WTC11 (cell line): ENCODE data around the gene ENTHD1. TPM values are rescaled to one million over a fixed set of nuclear protein-coding genes. Genes with fewer than 3 reads are reported as not detected.

Source experiments
- ATAC-seq: fragments of 200-7000 bp; cut with Tn5 transposase; 2 replicates; pipeline ENCODE4 v1.10.0; 2021; ENCODE audit warnings: mild to moderate bottlenecking, moderate library complexity
- CTCF ChIA-PET: fragments of 300-600 bp; sonication (Branson Sonifier 250); formaldehyde crosslinking; loops from one replicate; lab custom pipeline; 2021; ENCODE audit warnings: antibody characterized with exemption; lab: Charles Lee
- POLR2A ChIA-PET: fragments of 350-600 bp; sonication (Branson Sonifier 250); formaldehyde crosslinking; loops from one replicate; lab custom pipeline; 2021; ENCODE audit warnings: antibody characterized with exemption; lab: Charles Lee
- DNase-seq: peaks from one replicate; pipeline ENCODE4 v3.0.0; 2021; ENCODE audit warnings: low spot score
- H3K27ac Mint-ChIP-seq: 2 replicates; pipeline ENCODE4 v1.8.0; 2021; ENCODE audit warnings: mixed read lengths
- H3K27me3 Mint-ChIP-seq: 2 replicates; pipeline ENCODE4 v1.8.0; 2021; ENCODE audit warnings: low read depth, mild to moderate bottlenecking, moderate library complexity, mixed read lengths
- H3K36me3 Mint-ChIP-seq: 2 replicates; pipeline ENCODE4 v1.8.0; 2021; ENCODE audit warnings: mixed read lengths
- H3K4me1 Mint-ChIP-seq: 2 replicates; pipeline ENCODE4 v1.8.0; 2022; ENCODE audit warnings: mixed read lengths
- H3K4me3 Mint-ChIP-seq: 2 replicates; pipeline ENCODE4 v1.8.0; 2021; ENCODE audit warnings: mild to moderate bottlenecking, moderate library complexity, mixed read lengths
- H3K9me3 Mint-ChIP-seq: 2 replicates; pipeline ENCODE4 v1.8.0; 2021; ENCODE audit warnings: mixed read lengths
- E2F1 ChIP-seq: sonication (generic); formaldehyde crosslinking; IDR thresholded peaks from 2 replicates; pipeline ENCODE4 v1.8.0; 2022; ENCODE audit warnings: mild to moderate bottlenecking, missing genetic modification reagents
- EMX1 ChIP-seq: fragments of 250-450 bp; sonication (Bioruptor Pico); IDR thresholded peaks from 2 replicates; pipeline ENCODE4 v1.8.0; 2021; ENCODE audit warnings: mild to moderate bottlenecking
- ESRRA ChIP-seq: sonication (generic); formaldehyde crosslinking; IDR thresholded peaks from 2 replicates; pipeline ENCODE4 v1.8.1; 2022; ENCODE audit warnings: mild to moderate bottlenecking, missing genetic modification reagents, borderline replicate concordance
- FOXK1 ChIP-seq: sonication (generic); formaldehyde crosslinking; IDR thresholded peaks from 2 replicates; pipeline ENCODE4 v1.8.0; 2022; ENCODE audit warnings: mild to moderate bottlenecking, moderate library complexity, missing genetic modification reagents
- NR1H2 ChIP-seq: sonication (generic); formaldehyde crosslinking; IDR thresholded peaks from 2 replicates; pipeline ENCODE4 v1.9.0; 2021; ENCODE audit warnings: mild to moderate bottlenecking, moderate library complexity, missing genetic modification reagents
- NR2C2 ChIP-seq: sonication (generic); formaldehyde crosslinking; IDR thresholded peaks from 2 replicates; pipeline ENCODE4 v1.8.0; 2022; ENCODE audit warnings: mild to moderate bottlenecking, missing genetic modification reagents
- PRRX2 ChIP-seq: fragments of 250-450 bp; sonication (Bioruptor Pico); IDR thresholded peaks from 2 replicates; pipeline ENCODE4 v1.8.0; 2021; ENCODE audit warnings: mild to moderate bottlenecking
- SMAD3 ChIP-seq: sonication (generic); formaldehyde crosslinking; IDR thresholded peaks from 2 replicates; pipeline ENCODE4 v1.8.0; 2022; ENCODE audit warnings: missing genetic modification reagents, mild to moderate bottlenecking, borderline replicate concordance
- SP1 ChIP-seq: sonication (generic); formaldehyde crosslinking; conservative IDR thresholded peaks from 2 replicates; pipeline ENCODE4 v1.8.1; 2022; ENCODE audit warnings: missing genetic modification reagents
- TEAD1 ChIP-seq: sonication (generic); formaldehyde crosslinking; IDR thresholded peaks from 2 replicates; pipeline ENCODE4 v1.8.0; 2022; ENCODE audit warnings: mild to moderate bottlenecking, missing genetic modification reagents
- TEAD4 ChIP-seq: sonication (generic); formaldehyde crosslinking; IDR thresholded peaks from 2 replicates; pipeline ENCODE4 v1.8.0; 2022; ENCODE audit warnings: mild to moderate bottlenecking, missing genetic modification reagents
- TP53 ChIP-seq: sonication (generic); formaldehyde crosslinking; IDR thresholded peaks from 2 replicates; pipeline ENCODE4 v1.8.1; 2023; ENCODE audit warnings: mild to moderate bottlenecking, missing genetic modification reagents
- ZNF263 ChIP-seq: sonication (generic); formaldehyde crosslinking; IDR thresholded peaks from 2 replicates; pipeline ENCODE4 v1.8.1; 2022; ENCODE audit warnings: low read depth, mild to moderate bottlenecking, moderate library complexity, missing genetic modification reagents
- total RNA-seq: library from RNA; stranded (reverse); gene quantifications from 3 replicates; pipeline ENCODE4 v1.2.3, GENCODE V29; 2021
- TF ChIP-seq, protein P1 (sequence below): sonication (generic); formaldehyde crosslinking; conservative IDR thresholded peaks from 2 replicates; pipeline ENCODE4 v1.8.1; 2023; ENCODE audit warnings: mild to moderate bottlenecking, low read depth, missing genetic modification reagents, moderate library complexity
- TF ChIP-seq, protein P2 (sequence below): sonication (generic); formaldehyde crosslinking; IDR thresholded peaks from 2 replicates; pipeline ENCODE4 v1.8.1; 2022; ENCODE audit warnings: low read depth, mild to moderate bottlenecking, moderate library complexity, missing genetic modification reagents, borderline replicate concordance
- TF ChIP-seq, protein P3 (sequence below): fragments of 250-450 bp; sonication (Bioruptor Pico); conservative IDR thresholded peaks from 2 replicates; pipeline ENCODE4 v1.9.0; 2021; ENCODE audit warnings: mild to moderate bottlenecking
- TF ChIP-seq, protein P4 (sequence below): sonication (generic); formaldehyde crosslinking; IDR thresholded peaks from 2 replicates; pipeline ENCODE4 v1.8.1; 2023; ENCODE audit warnings: mild to moderate bottlenecking, missing genetic modification reagents, moderate library complexity
- TF ChIP-seq, protein P5 (sequence below): sonication (generic); formaldehyde crosslinking; IDR thresholded peaks from 2 replicates; pipeline ENCODE4 v1.8.0; 2022; ENCODE audit warnings: mild to moderate bottlenecking, missing genetic modification reagents

ENTHD1 gene
- total RNA-seq, 1 experiment from 2014 or later = not detected

- Mint-ChIP-seq H3K4me3 (no peak overlapping the region), H3K36me3 (no peaks in the 10 kb centered on the region), H3K9me3 (no peaks in the 10 kb centered on the region), H3K27ac (no peak overlapping the region), H3K4me1 (no peaks in the 10 kb centered on the region), H3K27me3 (peaks cover 8% of the 10 kb centered on the region; the same call in 1 of the 2 replicates)
- DNase-seq (no peak), ATAC-seq (no peak)
- no peak for TF ChIP-seq TEAD1
- TF ChIP-seq EMX1 = no peak
- TF ChIP-seq, protein P1, sequence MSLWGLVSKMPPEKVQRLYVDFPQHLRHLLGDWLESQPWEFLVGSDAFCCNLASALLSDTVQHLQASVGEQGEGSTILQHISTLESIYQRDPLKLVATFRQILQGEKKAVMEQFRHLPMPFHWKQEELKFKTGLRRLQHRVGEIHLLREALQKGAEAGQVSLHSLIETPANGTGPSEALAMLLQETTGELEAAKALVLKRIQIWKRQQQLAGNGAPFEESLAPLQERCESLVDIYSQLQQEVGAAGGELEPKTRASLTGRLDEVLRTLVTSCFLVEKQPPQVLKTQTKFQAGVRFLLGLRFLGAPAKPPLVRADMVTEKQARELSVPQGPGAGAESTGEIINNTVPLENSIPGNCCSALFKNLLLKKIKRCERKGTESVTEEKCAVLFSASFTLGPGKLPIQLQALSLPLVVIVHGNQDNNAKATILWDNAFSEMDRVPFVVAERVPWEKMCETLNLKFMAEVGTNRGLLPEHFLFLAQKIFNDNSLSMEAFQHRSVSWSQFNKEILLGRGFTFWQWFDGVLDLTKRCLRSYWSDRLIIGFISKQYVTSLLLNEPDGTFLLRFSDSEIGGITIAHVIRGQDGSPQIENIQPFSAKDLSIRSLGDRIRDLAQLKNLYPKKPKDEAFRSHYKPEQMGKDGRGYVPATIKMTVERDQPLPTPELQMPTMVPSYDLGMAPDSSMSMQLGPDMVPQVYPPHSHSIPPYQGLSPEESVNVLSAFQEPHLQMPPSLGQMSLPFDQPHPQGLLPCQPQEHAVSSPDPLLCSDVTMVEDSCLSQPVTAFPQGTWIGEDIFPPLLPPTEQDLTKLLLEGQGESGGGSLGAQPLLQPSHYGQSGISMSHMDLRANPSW = no peak
- TF ChIP-seq SP1 = no peak
- no peak for TF ChIP-seq TP53 (CRISPR knock-in tag)
- CTCF ChIA-PET = no interaction called here
- POLR2A ChIA-PET = no interaction called here
Observed at GRCh38 chr22:39789788-39790187, 103.8 kb downstream of the ENTHD1 start.

GRCh38 chr22:39785232-39785631, 108.3 kb downstream of the ENTHD1 start:
- CTCF ChIA-PET = no interaction called here
- Mint-ChIP-seq H3K27me3 (0 out of 2 replicates have a peak, but pooled peaks cover 2% of the 10 kb centered on the region), H3K36me3 (no peaks in the 10 kb centered on the region), H3K4me1 (no peaks in the 10 kb centered on the region), H3K4me3 (no peak overlapping the region), H3K27ac (no peak overlapping the region), H3K9me3 (no peaks in the 10 kb centered on the region)
- TF ChIP-seq TEAD4 (CRISPR knock-in tag) (no peak), ZNF263 (CRISPR knock-in tag) (no peak)
- TF ChIP-seq, protein P2, sequence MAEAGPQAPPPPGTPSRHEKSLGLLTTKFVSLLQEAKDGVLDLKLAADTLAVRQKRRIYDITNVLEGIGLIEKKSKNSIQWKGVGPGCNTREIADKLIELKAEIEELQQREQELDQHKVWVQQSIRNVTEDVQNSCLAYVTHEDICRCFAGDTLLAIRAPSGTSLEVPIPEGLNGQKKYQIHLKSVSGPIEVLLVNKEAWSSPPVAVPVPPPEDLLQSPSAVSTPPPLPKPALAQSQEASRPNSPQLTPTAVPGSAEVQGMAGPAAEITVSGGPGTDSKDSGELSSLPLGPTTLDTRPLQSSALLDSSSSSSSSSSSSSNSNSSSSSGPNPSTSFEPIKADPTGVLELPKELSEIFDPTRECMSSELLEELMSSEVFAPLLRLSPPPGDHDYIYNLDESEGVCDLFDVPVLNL = no peak
- no peak for DNase-seq
- ATAC-seq = no peak
- POLR2A ChIA-PET = no interaction called here

DNA sequence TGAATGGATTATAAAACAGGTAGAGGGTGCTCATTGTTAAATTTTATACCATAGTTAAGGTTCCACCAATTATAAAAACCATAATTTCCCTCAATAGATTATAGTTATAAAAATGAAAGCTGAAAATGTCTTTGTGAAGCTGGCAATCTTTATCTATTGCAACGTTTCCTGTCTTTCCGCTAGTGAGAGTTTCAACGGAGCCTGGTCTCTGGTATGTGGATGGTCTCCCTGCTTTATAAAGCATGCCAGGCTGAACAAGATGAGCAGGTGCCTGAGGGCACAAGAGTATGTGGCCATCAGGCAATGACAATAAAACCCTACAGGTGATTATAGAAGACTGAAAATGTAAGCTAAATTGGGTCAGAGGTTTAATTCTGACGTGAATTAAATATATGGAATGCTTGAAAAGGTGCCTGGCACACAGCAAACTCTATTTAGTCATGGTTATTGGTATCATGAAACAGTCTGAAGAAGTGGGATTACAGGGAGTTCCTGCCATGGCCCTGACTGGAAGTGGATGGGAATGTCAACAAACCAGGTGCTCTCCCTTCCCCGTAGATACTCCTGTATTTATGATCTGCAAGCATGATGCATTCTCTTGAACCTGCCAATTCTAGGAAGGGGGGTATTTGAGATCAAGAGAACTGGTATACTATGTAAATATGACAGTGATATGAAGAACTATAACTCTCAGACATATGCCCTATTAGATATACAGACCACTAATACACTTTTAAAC, 115.7 kb downstream of the ENTHD1 start:
- Mint-ChIP-seq H3K27me3 (no peaks in the 10 kb centered on the region; the same call in 1 of the 2 replicates), H3K4me1 (no peaks in the 10 kb centered on the region), H3K36me3 (no peaks in the 10 kb centered on the region), H3K27ac (no peak overlapping the region), H3K9me3 (no peaks in the 10 kb centered on the region)
- ATAC-seq = no peak
- ChIA-PET POLR2A (interaction anchor here (0.6 kb wide), 1 partner anchor 830 kb away, joined by 4 read pairs; no protein-coding TSS in a partner anchor), CTCF (no interaction called here)
- no peak for DNase-seq
- TF ChIP-seq, protein P3, sequence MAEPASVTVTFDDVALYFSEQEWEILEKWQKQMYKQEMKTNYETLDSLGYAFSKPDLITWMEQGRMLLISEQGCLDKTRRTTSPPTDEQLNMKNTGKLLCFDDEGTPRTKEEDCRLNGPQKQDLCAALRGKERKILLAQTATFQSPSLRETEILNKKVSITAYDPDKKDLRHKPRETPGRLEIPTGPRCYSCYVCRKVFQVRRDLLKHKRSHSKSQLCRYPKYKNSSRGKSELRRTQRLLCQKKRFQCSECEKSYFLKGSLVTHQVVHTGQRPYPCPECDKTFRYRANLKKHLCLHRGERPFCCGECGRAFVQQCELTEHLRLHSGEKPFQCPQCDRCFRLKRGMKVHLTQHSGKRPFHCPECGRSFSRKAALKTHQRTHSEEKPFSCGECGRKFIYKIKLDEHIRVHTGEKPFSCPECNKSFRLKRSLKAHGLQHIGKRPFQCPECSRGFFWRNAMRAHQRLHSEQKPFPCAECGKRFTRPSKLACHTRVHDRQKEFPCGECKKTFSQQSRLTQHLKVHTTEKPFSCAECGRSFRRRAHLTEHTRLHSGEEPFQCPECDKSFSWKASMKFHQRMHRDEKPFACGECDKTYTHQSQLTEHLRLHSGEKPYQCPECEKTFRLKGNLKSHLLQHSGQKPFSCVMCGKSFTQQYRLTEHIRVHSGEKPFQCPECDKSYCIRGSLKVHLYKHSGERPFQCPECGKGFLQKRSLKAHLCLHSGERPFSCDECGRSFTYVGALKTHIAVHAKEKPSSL (CRISPR knock-in tag) = no peak
- TF ChIP-seq, protein P4, sequence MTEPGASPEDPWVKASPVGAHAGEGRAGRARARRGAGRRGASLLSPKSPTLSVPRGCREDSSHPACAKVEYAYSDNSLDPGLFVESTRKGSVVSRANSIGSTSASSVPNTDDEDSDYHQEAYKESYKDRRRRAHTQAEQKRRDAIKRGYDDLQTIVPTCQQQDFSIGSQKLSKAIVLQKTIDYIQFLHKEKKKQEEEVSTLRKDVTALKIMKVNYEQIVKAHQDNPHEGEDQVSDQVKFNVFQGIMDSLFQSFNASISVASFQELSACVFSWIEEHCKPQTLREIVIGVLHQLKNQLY = no peak
- TF ChIP-seq SMAD3 (CRISPR knock-in tag) (no peak), TEAD1 (no peak), NR2C2 (no peak), E2F1 (CRISPR knock-in tag) (no peak), PRRX2 (CRISPR knock-in tag) (no peak), NR1H2 (CRISPR knock-in tag) (no peak), FOXK1 (CRISPR knock-in tag) (no peak), ESRRA (CRISPR knock-in tag) (no peak)
- TF ChIP-seq, protein P2 = no peak
- TF ChIP-seq, protein P5, sequence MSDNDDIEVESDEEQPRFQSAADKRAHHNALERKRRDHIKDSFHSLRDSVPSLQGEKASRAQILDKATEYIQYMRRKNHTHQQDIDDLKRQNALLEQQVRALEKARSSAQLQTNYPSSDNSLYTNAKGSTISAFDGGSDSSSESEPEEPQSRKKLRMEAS = no peak
- TF ChIP-seq, all 79 proteins: peak for 0
- H3K4me3 Mint-ChIP-seq = no peak overlapping the region
